C1 segment of cervical spinal cord (tissue), 14 donors: Measurements from ENCODE around the gene MROH2B.

Experiments used
- DNase-seq, 14 donors: peaks; one replicate each; lab custom pipeline; 2025; lab: John Stamatoyannopoulos, UW

The MROH2B gene

DNA sequence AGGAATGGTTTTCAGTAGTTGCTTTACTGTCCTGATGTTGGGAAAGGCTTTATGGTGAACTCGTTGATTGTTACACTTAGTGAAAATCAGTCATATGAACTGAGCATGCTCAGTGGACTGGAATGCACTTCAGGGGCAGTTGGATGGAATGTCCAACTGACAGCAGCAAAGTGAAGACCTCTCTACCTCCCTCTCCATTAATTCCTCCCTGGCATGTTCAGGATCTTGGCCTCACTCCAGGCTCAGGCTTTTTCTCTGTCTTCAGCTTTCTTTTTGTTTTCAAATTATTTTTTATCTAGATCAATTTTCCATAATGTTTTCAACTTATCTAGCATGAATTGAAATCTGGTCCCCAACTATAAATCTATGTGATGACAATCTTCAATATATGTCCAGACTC is at the start of gene MROH2B:
TSS of gene MROH2B (minus strand) at position 101 of the 400 bp plus-strand sequence. CDS start 490 bp downstream, outside the sequence.
- DNase-seq, result no peak

DNA sequence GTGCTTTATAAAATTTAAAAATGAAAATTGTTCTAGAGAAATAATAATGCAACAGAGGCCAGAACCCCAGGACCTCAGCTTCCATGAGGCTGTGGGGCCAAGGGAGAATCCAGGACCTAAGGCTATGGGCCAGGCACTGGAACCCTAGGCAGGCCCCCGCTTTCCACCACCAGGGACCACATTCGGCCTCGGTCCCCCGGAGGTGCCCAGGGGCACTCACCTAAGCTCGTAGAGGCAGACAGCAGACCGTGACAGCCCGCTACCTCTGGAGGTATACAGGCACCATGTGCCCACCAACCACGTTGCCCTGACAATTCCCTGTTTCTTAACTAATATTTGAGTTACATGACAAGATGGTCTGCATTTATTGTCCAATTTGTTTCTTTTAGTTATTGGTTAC is 49.5 kb upstream of the MROH2B start:
- no peak for DNase-seq

DNA sequence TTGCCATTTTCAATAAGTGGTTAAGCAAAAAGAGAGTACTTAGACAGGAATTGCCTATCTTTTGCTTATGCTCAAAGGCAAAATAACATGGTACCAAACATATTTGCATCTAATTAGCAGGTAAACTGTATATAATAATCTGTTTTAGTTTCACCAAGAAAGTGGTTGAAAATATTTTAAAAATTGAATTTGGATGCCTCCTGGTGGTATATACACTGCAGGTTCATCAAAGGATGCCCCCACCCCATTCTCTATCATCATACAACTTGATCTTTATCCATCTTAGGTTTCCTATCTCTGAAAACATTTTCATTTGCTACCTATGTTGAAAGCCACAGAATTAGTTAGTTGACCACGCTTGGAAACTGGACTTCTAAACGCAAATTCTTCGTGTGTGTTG is 47.0 kb upstream of the MROH2B start:
- DNase-seq, result no peak

DNA sequence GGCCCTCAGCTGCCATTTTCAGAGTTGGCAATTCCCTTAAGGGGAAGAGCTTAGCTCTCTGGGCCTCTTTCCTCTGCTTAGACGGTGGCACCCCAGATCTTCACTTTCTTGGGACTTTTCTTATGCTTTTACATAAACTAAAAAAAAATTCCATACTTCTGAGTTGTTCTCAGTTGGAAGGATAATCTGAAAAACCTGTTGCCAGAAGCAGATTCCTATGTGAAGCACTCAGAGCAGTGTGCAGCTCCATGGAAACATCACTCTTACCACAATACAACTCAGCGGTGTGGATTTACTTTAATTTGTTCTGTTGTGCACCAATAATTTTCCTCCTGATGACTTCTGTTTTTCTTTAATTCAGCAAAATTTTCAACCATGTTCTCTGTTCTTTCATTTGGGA is 44.1 kb upstream of the MROH2B start:
- peak in 1 of 14 donors; percentile 2 for DNase-seq

DNA sequence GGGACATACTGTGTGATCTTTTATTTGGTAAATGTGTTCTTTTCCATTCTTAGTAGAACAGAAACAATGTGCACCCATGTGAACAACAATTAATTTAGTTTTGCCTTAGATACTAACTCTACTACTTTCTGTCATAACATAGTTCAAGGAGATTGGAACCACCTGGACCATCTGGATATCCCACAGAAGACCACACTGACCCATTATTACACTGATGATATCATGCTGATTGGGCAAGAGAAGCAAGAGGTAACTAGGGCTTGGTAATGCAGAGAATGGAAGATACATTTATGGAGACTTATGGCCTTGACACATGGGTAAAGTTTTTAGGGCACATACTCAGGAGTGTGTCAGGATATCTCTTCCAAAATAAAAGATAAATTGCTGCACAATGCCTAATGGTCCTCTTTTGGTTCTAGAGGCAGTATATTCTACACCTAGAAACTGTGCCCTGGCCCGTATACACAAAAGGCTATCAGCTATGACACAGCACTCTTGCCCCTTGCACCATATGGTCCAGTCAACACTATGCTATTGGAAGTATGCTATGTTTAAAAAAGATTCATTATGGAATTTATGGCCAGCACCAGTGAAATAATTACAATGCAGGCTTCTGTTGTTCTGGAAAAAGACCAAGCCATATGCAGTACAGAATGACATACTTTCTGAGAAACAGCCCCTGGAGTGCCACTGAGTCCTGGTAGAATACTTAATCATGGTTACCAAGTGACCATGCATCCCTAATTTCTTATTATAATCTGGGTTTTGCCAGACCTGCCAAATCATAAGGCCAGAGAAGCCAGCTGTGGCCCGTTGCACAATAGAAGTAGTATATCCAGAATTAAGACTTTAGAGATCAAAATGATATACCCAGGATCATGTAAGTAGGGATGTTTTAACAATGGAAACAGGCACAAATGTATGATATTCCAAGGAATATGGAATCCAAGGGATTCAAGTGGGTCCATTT is 41.6 kb upstream of the MROH2B start:
- no peak for DNase-seq

DNA sequence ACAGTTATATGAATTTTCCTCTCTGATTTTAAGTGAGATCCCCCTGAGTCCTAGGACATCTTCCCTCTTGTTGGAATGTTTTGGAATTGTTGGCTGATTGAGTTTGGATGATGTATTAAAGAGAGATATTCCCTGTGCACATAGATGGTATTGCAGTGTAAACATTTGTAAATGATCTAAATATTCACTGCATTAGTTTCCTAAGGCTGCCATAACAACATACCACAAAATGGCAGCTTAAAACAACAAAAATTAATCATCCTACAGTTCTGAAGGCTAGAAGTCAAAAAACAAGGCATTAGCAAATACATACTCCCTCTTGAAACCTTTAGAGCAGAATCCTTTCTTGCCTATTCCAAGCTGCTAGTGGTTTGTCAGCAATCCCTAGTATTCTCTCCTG is 38.0 kb upstream of the MROH2B start:
- DNase-seq, result no peak

DNA sequence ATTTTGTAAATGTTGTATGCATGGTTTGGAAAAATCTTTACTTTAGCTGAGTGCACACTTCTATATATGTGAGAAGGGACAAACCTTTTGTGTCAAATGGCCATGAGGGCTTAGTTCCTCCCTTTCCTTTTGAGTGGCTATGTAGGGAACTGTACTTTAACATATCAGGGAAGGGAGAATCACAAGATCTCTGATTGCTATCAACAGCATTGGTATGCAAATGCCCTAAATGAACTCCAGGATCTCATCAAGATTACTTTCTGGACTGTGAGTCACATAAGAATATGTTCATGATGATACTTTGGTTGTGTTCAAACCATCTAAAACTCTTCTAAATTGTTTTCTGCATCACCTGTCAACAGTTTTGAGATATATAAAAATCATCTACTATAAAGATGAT is 31.2 kb upstream of the MROH2B start:
- DNase-seq, result no peak

DNA sequence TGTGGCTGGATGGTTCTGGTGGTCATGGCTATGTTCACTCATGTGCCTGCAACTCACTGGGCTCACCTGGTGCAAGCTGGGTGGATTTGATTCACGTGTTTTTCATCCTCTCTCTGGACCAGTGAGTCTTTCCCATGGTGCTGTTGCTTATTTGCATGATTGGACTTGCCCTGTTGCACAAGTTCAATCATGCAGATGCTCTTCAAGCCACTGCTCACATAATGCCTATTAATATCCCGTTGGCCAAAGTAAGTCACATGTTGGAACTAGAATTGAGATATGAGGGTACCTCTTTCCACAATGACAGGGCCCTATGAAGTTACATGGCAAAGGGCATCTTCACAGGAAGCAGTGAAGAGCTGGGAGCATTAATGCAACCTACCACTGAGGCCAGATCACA is 26.5 kb upstream of the MROH2B start:
- no peak for DNase-seq

DNA sequence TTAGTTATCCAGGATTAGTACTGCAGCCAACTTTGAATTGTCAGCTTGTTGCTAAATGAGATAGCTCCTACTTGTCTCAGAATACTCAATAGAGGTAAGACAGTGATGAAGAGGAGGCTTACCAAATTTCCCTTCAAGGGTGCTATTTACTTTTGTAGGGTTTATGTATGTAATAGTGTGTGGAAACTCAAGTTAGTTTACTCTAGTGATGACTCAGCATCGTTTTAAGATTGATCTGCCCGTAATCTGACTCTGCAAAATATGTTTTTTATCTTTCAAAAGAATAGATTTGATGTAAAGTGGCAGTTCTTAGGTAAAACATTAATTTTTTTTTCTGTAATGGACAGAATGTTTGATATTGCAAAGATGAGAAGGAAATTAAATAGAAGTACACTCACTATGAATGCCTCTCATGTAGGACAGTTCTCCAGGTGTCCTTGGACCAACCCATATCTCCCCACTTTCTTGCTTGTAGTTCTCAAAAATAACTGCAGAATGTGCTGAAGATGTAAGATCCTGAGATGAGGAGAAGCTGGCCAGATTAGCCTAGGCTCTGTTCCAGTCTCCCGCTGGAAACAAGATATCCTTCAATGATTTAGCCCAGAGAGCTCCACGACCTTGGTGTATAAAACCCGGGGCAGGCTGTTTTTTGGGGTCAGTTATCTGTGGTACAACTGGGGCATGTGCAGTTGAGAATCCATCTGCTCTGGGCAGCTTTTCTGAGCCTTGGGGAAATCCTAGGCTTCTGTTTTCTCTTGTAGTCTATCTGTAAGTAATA is 24.4 kb upstream of the MROH2B start:
- DNase-seq, result peak in 1 of 14 donors; percentile 3

DNA sequence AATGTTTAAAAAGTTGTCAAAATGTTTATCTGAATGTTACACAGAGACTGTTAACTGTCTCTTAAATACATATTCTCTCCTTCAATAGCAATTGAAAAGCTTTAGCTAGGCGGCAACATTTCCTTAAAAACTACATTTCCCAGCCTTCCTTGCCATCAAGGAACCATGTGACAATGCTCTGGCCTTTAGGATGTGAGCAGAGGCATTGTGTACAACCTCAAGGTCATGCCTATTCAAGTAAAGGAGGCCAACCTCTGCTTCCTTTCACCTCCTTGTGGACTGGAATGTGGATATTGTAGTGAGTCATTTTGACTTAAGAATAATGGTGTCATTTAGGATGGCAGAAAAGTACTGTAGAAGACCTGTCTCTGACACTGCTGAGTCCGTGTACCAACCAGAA is 23.7 kb upstream of the MROH2B start:
- DNase-seq, result no peak

DNA sequence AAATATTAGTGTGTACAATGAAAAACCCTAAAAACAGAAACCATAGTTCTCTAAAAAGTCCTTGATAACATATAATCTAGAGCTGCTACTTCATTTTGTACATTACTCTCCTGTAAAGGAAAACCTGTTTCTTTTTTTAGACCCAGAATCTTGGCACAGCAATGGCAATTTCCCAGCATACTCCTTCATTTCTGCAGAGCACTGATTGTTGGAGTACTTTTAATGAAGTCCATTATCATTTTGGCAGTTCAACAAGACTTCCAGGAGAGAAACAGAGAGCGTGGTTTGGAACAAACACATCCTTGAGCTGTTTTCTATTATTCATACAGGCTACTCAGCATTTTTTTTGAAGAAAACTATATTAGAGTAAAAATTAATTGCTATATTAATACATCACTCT is 22.7 kb upstream of the MROH2B start:
- no peak for DNase-seq

DNA sequence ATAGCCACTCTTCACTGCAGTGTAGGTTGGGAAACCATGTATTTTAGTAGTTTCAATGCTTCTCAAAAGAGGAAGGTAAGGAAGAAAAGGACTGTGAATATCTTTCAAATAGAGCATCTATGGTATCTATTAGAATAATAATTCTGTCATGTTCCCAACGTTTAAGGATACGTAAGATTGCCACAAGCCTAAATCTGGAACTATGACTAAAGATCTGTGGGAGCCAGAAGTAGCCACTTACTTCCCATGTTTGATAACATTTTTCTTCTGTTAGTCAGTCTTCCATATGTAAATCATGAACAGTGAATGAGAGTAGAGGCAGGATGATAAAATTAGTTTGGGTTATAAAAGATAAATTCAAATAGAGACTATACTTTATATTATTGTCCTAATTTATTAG is 16.3 kb upstream of the MROH2B start:
- no peak for DNase-seq

DNA sequence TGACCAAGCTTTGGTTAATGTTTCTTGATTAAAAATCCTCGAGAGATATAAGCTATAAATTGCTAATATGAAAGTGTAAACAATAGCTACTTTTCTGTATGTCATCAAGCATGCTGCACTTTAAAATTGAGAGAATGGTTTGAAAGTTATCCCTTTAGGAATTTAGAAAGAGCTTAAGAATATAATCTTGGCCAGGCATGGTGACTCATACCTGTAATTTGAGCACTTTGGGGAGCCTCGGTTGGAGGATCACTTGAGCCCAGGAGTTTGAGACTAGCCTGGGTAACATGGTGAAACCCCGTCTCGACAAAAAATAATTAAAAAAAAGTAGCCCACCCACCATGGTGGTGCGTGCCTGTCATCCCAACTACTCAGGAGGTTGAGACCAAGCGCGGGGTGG is 12.2 kb upstream of the MROH2B start:
- no peak for DNase-seq

DNA sequence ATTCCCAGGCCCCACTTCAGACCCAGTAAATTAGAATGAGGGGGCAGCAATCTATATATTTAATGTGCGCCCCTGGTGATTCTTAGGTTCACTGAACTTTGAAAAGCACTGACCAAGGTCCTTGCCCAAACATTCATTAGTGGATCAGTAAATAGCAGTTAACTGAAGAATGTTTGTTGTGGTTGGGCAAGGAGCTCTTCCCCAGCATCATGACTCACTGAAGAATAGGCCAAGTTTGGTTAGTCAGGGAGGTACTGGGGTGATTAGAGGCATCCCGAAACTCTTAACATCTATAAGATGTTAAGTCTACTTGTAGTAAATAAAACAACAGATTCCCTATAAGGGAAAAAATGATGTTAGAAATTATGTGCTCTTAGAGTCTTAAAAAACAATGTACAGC is 833 bp upstream of the MROH2B start:
- DNase-seq, result no peak

DNA sequence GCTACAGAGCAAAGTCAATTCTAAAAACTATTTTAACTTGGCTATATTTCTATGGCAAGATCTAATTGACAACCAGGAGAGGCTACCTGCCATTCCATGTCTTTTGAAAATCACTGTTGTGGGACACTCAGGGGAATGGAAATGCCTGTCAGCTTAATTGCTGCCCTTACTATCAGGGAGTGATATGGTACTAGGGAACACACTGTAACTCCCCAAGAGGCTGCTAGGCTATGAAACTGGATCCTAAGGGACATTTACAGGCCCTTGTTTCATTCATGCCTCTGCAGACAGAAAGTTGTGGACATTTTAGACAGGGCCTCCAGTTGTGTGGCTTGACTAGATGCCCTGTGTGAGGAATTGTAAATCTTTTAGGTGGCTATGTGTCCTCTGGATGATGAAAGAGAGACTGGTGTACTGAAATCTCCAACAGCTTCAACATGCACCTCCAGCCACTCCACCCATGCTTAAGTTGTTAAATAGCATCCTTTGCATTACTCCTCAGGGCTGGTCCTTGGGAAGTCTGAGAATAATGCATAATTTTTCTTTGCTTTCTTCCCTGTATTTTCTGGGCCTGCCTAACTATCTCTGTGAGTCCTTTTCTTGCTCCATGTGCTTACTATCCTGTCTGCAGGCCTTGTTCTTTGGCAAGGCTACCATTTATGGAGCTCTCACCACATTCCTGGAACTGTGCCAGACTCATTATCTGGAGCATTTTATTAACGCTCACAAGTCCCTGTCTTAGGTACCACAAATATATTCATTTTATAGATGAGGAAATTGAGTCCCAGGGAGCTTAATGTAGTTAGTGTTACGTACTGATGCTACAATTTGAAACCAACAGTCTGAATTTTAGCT is 3.2 kb downstream of the MROH2B start:
- DNase-seq, result peak in 1 of 14 donors; percentile 27

DNA sequence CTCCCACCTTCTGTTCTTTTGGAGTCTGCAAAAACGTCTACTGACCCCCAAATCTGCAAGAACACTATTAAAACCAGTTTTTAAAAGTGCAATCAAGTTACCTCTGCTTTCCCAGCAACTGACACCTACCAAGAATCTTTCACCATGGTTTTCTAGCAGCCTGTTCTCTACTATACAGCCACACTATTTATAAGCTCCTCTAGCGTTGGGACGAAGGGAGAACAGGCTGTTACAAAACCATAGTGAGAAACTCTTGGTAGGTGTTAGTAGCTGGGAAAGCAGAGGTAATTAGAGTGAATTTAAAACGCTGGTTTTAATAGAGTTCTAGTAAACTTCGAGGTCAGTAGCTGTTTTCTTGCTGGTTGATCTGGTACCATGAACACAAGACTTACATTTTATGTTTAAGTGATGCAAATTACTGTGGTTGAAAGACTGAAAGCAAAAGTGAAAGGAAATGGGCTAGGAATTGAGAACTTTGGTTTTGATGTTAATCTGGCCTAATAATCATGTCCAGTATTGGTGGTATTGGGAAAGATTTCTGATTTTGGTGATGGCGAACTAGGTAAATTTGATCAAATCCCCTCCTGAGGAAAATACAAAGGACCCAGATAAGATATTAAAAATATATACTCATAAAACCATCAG is 5.3 kb downstream of the MROH2B start:
- no peak for DNase-seq

DNA sequence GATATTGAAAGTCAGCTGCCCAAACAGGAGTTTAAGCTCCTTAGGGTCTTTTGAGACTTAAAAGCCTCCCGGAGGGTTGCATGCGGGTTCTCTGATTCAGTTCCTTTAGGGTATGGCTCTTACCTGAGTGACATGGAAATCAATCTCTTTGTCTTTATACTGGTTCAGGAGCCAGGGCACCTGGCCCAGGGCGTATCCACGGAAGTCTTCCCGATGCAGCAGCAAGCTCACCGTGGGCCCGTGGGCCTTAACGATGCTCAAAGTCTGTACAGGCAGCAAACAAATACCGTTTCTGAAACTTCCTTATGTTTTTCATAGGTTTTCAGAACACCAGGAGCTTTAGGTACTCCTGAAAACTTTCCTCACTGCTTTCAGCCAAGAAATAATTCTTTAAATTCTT is 13.2 kb downstream of the MROH2B start:
- no peak for DNase-seq

DNA sequence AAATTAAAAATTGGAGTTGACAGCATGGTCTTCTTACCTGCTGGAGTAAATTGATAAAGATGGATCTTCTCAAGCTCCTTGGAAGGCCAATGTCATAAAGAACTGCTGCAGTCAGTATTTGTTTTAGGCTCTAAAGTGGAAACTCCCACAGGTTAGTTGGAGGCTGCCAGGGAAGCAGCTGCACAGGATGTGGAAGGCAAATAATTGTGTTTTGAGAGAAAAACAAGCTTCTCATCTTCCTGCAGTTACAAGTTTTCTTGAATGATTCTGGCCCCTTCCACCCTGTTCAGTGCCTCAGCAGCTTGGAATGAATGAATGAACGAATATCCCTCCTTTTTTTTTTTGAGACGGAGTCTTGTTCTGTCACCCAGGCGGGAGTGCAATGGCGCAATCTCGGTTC is 13.9 kb downstream of the MROH2B start:
- no peak for DNase-seq

DNA sequence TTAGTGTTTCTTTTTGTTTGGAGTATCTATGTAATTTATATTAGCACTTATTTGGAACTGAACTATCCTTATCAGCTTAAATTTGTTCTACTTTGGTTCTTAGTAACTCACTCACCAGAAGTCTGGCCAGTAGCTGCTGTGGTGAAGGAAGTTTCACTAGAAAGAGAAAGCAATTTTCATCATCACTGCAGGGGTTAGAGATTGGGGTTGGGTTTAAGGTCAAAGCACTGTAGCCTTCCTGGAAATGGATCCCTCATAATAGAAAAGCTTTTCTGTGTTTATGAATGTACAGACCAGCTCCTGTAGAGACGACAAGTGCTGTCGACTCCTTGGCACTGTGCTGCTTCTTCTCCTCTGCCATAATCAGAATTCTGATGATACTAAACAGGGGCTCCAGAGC is 22.2 kb downstream of the MROH2B start:
- no peak for DNase-seq

DNA sequence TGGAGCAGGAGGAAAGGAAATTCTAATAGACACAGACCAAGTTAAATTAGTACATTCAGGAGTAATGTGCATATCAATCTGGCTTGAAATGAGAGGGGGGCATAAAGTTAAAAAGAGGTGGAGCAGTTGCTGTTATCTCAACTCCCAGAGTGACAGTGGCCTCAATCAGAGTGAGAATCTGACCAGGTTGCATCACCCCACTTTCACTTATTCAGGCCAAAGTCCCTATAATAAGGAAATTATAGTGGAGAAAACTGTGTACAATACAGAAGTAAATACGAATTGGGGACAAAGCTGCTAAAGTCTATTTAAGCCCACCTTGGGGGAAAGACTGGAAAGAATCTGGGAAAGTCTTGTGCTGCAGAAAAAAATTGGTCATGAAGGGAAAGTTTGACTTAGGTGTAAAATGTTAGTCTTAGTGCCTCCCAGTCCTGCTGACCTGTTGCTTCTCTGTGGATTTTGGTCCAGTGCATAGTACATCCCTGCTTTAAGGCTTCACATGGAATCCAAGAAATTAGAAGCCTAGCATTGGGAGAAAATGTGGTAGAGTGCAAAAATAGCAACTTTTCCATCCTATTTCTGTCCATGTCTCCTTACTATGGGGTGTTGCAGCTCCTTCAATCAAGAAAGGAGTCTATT is 27.9 kb downstream of the MROH2B start:
- no peak for DNase-seq

DNA sequence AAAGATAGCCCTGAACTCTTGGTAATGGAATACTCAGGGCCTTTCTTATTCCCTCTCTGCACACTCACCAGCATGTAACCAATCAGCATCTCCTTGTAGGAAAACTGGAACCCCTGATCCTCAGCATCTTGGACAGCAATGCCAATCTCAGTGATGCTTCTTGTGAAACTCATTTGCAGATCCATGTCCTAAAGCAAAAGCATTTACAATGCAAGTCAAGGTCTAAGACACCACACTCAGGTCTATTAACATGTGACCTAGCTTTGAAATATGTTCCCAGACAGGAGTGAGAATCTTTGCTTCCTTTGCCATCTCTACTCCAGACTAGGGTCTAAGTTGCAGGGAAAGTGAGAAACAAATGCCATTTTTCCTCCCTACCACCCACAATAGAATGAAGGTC is 38.2 kb downstream of the MROH2B start:
- DNase-seq, result no peak
